Measurements from ENCODE around the gene CLDN22. TPM values are rescaled to one million over a fixed set of nuclear protein-coding genes. Genes with fewer than 3 reads are reported as not detected.
"Not testable (repeated sequence)": the region's sequence is repeated elsewhere in the genome, so short reads cannot be mapped to it uniquely, and the experiment has no call there.

CLDN22 gene
- total RNA-seq, 1 donor from 2014 or later: not detected

- peaks cover 0 to 3% (median 0%) of the 10 kb centered on the region in 3 donors for H3K27me3 ChIP-seq (ENCODE audit: control insufficient read depth in 3 of 3, insufficient read depth in 3 of 3, low read length in 3 of 3)
- no peak overlapping the region for H3K27ac ChIP-seq (ENCODE audit: low read depth, low read length)
- no peak overlapping the region for H3K9ac ChIP-seq (ENCODE audit: low read depth in 1 of 3, low read length in 3 of 3)
- H3K36me3 ChIP-seq (ENCODE audit: control insufficient read depth in 3 of 3, insufficient read depth in 3 of 3, low read length in 3 of 3): no peaks in the 10 kb centered on the region
- H3K4me3 ChIP-seq (ENCODE audit: low read length in 3 of 3): no peak overlapping the region
- H3K4me1 ChIP-seq (ENCODE audit: control insufficient read depth in 3 of 3, insufficient read depth in 3 of 3, low read length in 3 of 3): no peaks in the 10 kb centered on the region
- no peaks in the 10 kb centered on the region for H3K9me3 ChIP-seq (ENCODE audit: control insufficient read depth in 3 of 3, low read length in 3 of 3)
Observed at GRCh38 chr4:183333983-183334382, 13.9 kb upstream of the CLDN22 start.

- H3K4me1 ChIP-seq (ENCODE audit: control insufficient read depth in 3 of 3, insufficient read depth in 3 of 3, low read length in 3 of 3): no peaks in the 10 kb centered on the region
- no peak overlapping the region for H3K4me3 ChIP-seq (ENCODE audit: low read length in 3 of 3)
- H3K9ac ChIP-seq (ENCODE audit: low read depth in 1 of 3, low read length in 3 of 3): no peak overlapping the region
- no peak overlapping the region for H3K27ac ChIP-seq (ENCODE audit: low read depth, low read length)
- peaks cover 0 to 3% (median 0%) of the 10 kb centered on the region in 3 donors for H3K27me3 ChIP-seq (ENCODE audit: control insufficient read depth in 3 of 3, insufficient read depth in 3 of 3, low read length in 3 of 3)
- no peaks in the 10 kb centered on the region for H3K36me3 ChIP-seq (ENCODE audit: control insufficient read depth in 3 of 3, insufficient read depth in 3 of 3, low read length in 3 of 3)
- H3K9me3 ChIP-seq (ENCODE audit: control insufficient read depth in 3 of 3, low read length in 3 of 3): no peaks in the 10 kb centered on the region
Observed at GRCh38 chr4:183333202-183333601, 13.1 kb upstream of the CLDN22 start.

DNA sequence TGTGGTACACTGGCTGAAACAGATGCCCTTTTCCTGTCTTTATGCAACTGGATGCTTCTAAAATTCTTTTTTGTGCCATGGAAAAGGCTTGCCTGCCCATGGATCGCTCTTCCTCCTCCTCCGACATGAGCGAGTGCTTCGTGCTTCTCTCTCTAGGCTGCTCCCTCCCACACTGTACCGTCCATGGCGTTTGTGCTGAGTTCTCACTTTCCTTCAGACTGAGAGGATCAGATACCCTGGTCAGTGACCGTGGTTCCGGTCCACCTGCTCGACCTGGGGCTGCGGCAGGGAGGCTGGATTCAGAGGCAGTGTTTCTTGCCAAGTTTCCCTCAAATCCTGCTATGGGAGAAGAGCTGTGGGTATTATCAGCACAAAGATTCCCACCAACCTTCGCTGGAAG, 12.4 kb upstream of the CLDN22 start:
- H3K9ac ChIP-seq (ENCODE audit: low read depth in 1 of 3, low read length in 3 of 3): no peak overlapping the region
- no peaks in the 10 kb centered on the region for H3K4me1 ChIP-seq (ENCODE audit: control insufficient read depth in 3 of 3, insufficient read depth in 3 of 3, low read length in 3 of 3)
- H3K9me3 ChIP-seq (ENCODE audit: control insufficient read depth in 3 of 3, low read length in 3 of 3): no peaks in the 10 kb centered on the region
- H3K27ac ChIP-seq (ENCODE audit: low read depth, low read length): no peak overlapping the region
- peaks cover 0 to under 1% (median 0%) of the 10 kb centered on the region in 3 donors for H3K27me3 ChIP-seq (ENCODE audit: control insufficient read depth in 3 of 3, insufficient read depth in 3 of 3, low read length in 3 of 3)
- no peaks in the 10 kb centered on the region for H3K36me3 ChIP-seq (ENCODE audit: control insufficient read depth in 3 of 3, insufficient read depth in 3 of 3, low read length in 3 of 3)
- no peak overlapping the region for H3K4me3 ChIP-seq (ENCODE audit: low read length in 3 of 3)

- Histone ChIP-seq H3K4me3 (ENCODE audit: low read length in 3 of 3) (no peak overlapping the region), H3K27ac (ENCODE audit: low read depth, low read length) (no peak overlapping the region), H3K36me3 (ENCODE audit: control insufficient read depth in 3 of 3, insufficient read depth in 3 of 3, low read length in 3 of 3) (no peaks in the 10 kb centered on the region), H3K9me3 (ENCODE audit: control insufficient read depth in 3 of 3, low read length in 3 of 3) (no peaks in the 10 kb centered on the region), H3K9ac (ENCODE audit: low read depth in 1 of 3, low read length in 3 of 3) (no peak overlapping the region), H3K4me1 (ENCODE audit: control insufficient read depth in 3 of 3, insufficient read depth in 3 of 3, low read length in 3 of 3) (no peaks in the 10 kb centered on the region), H3K27me3 (ENCODE audit: control insufficient read depth in 3 of 3, insufficient read depth in 3 of 3, low read length in 3 of 3) (no peaks in the 10 kb centered on the region)
Observed at GRCh38 chr4:183330841-183331240, 10.8 kb upstream of the CLDN22 start.

GRCh38 chr4:183329954-183330742, 10.1 kb upstream of the CLDN22 start:
- Histone ChIP-seq H3K9me3 (ENCODE audit: control insufficient read depth in 3 of 3, low read length in 3 of 3) (no peaks in the 10 kb centered on the region), H3K4me3 (ENCODE audit: low read length in 3 of 3) (no peak overlapping the region), H3K4me1 (ENCODE audit: control insufficient read depth in 3 of 3, insufficient read depth in 3 of 3, low read length in 3 of 3) (no peaks in the 10 kb centered on the region), H3K9ac (ENCODE audit: low read depth in 1 of 3, low read length in 3 of 3) (no peak overlapping the region), H3K36me3 (ENCODE audit: control insufficient read depth in 3 of 3, insufficient read depth in 3 of 3, low read length in 3 of 3) (no peaks in the 10 kb centered on the region), H3K27me3 (ENCODE audit: control insufficient read depth in 3 of 3, insufficient read depth in 3 of 3, low read length in 3 of 3) (no peaks in the 10 kb centered on the region), H3K27ac (ENCODE audit: low read depth, low read length) (no peak overlapping the region)

GRCh38 chr4:183329244-183329643, 9.2 kb upstream of the CLDN22 start:
- Histone ChIP-seq H3K36me3 (ENCODE audit: control insufficient read depth in 3 of 3, insufficient read depth in 3 of 3, low read length in 3 of 3) (no peaks in the 10 kb centered on the region), H3K4me3 (ENCODE audit: low read length in 3 of 3) (no peak overlapping the region), H3K9ac (ENCODE audit: low read depth in 1 of 3, low read length in 3 of 3) (no peak overlapping the region), H3K4me1 (ENCODE audit: control insufficient read depth in 3 of 3, insufficient read depth in 3 of 3, low read length in 3 of 3) (no peaks in the 10 kb centered on the region), H3K27ac (ENCODE audit: low read depth, low read length) (no peak overlapping the region), H3K9me3 (ENCODE audit: control insufficient read depth in 3 of 3, low read length in 3 of 3) (no peaks in the 10 kb centered on the region), H3K27me3 (ENCODE audit: control insufficient read depth in 3 of 3, insufficient read depth in 3 of 3, low read length in 3 of 3) (no peaks in the 10 kb centered on the region)

DNA sequence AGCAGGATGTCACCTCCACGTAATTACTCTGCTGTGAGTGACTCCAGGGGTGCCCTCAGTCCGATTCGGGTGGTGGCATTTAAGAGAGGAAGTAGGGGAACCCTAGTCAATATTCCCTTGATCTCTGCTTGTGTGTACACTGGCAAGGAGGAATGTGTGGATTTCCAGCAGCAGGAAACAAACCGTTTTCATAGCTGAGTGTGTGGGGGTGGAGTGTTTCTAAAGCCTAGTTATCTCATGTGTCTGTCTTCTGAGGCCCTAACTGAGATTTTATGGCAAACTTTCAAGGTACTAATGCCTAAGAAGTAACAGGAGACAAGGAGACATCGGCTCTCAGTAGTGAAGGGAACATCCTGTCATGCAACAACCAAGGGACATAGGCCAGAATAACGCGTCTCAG, 8.8 kb upstream of the CLDN22 start:
- Histone ChIP-seq H3K36me3 (ENCODE audit: control insufficient read depth in 3 of 3, insufficient read depth in 3 of 3, low read length in 3 of 3) (no peaks in the 10 kb centered on the region), H3K27ac (ENCODE audit: low read depth, low read length) (no peak overlapping the region), H3K27me3 (ENCODE audit: control insufficient read depth in 3 of 3, insufficient read depth in 3 of 3, low read length in 3 of 3) (no peaks in the 10 kb centered on the region), H3K4me3 (ENCODE audit: low read length in 3 of 3) (no peak overlapping the region), H3K9me3 (ENCODE audit: control insufficient read depth in 3 of 3, low read length in 3 of 3) (no peaks in the 10 kb centered on the region), H3K4me1 (ENCODE audit: control insufficient read depth in 3 of 3, insufficient read depth in 3 of 3, low read length in 3 of 3) (no peaks in the 10 kb centered on the region), H3K9ac (ENCODE audit: low read depth in 1 of 3, low read length in 3 of 3) (no peak overlapping the region)

DNA sequence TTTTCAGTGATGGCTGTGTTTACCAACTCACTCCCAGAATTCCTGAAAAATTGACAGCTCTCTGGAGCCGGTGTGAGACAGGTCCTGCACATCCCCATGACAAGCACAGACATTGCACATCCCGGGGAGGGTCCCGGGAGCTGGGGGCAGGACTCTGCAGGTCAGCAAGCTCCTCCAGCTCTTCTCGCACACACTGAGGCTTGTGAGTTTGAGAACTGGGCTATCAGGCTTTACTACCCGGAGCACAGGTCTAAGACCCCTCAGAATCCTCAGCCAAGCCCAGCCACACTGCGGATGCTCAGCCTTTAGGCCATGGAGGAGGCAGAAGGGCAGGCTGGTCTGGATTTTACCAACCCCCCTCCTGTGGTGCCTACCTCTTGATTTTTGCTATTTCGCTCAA, 7.8 kb upstream of the CLDN22 start:
- no peak overlapping the region for H3K4me3 ChIP-seq (ENCODE audit: low read length in 3 of 3)
- no peak overlapping the region for H3K9ac ChIP-seq (ENCODE audit: low read depth in 1 of 3, low read length in 3 of 3)
- no peaks in the 10 kb centered on the region for H3K36me3 ChIP-seq (ENCODE audit: control insufficient read depth in 3 of 3, insufficient read depth in 3 of 3, low read length in 3 of 3)
- H3K4me1 ChIP-seq (ENCODE audit: control insufficient read depth in 3 of 3, insufficient read depth in 3 of 3, low read length in 3 of 3): no peaks in the 10 kb centered on the region
- H3K9me3 ChIP-seq (ENCODE audit: control insufficient read depth in 3 of 3, low read length in 3 of 3): no peaks in the 10 kb centered on the region
- no peak overlapping the region for H3K27ac ChIP-seq (ENCODE audit: low read depth, low read length)
- no peaks in the 10 kb centered on the region for H3K27me3 ChIP-seq (ENCODE audit: control insufficient read depth in 3 of 3, insufficient read depth in 3 of 3, low read length in 3 of 3)

DNA sequence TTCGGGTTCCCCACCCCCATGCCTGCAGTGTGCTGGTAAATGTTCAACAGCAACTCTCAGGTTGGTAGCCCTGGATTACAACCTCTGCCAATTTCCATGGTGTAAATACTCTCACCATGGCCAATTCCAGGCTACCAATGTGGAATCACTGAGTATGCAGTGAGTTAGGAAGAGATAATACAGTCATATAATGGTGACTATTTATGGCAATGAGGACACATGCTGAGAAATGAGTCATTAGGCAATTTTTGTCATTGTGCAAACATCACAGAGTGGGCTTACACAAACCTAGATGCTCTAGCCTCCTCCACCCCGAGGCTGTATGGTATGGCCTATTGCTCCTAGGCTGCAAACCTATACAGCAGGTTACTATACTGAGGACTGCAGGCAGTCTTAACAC, 6.8 kb upstream of the CLDN22 start:
- Histone ChIP-seq H3K4me3 (ENCODE audit: low read length in 3 of 3) (no peak overlapping the region), H3K9ac (ENCODE audit: low read depth in 1 of 3, low read length in 3 of 3) (no peak overlapping the region), H3K4me1 (ENCODE audit: control insufficient read depth in 3 of 3, insufficient read depth in 3 of 3, low read length in 3 of 3) (no peaks in the 10 kb centered on the region), H3K27ac (ENCODE audit: low read depth, low read length) (no peak overlapping the region), H3K27me3 (ENCODE audit: control insufficient read depth in 3 of 3, insufficient read depth in 3 of 3, low read length in 3 of 3) (no peaks in the 10 kb centered on the region), H3K9me3 (ENCODE audit: control insufficient read depth in 3 of 3, low read length in 3 of 3) (no peaks in the 10 kb centered on the region), H3K36me3 (ENCODE audit: control insufficient read depth in 3 of 3, insufficient read depth in 3 of 3, low read length in 3 of 3) (no peaks in the 10 kb centered on the region)

- H3K9me3 ChIP-seq (ENCODE audit: control insufficient read depth in 3 of 3, low read length in 3 of 3); H3K27me3 ChIP-seq (ENCODE audit: control insufficient read depth in 3 of 3, insufficient read depth in 3 of 3, low read length in 3 of 3); H3K27ac ChIP-seq (ENCODE audit: low read depth, low read length); H3K4me3 ChIP-seq (ENCODE audit: low read length in 3 of 3); H3K9ac ChIP-seq (ENCODE audit: low read depth in 1 of 3, low read length in 3 of 3); H3K4me1 ChIP-seq (ENCODE audit: control insufficient read depth in 3 of 3, insufficient read depth in 3 of 3, low read length in 3 of 3); H3K36me3 ChIP-seq (ENCODE audit: control insufficient read depth in 3 of 3, insufficient read depth in 3 of 3, low read length in 3 of 3): not testable (repeated sequence)
Observed at GRCh38 chr4:183326387-183326786, 6.3 kb upstream of the CLDN22 start.

Measured in skeletal muscle tissue (tissue), 4 donors.